Heart right ventricle (tissue), 16 donors: ENCODE results near the gene KLF18. TPM values are rescaled to one million over a fixed set of nuclear protein-coding genes. Genes with fewer than 3 reads are reported as not detected.

Experiments
- ATAC-seq, 8 donors: fragments of 200-7000 bp; cut with Tn5 transposase; one replicate each; pipeline ENCODE4 v1.9.1; 2020; ENCODE audit warnings: mild to moderate bottlenecking in 8 of 8, moderate library complexity in 8 of 8, moderate number of reproducible peaks in 1 of 8
- DNase-seq, 2 donors: peaks; one replicate each; pipeline ENCODE4 v3.0.0-alpha.2; 2020
- H3K27ac ChIP-seq, 10 donors: fragments of 200-600 bp; sonication (generic) in 2 of 10; one replicate each; pipeline versions ENCODE4 v1.5.0 to v1.8.0; 2020 to 2022; ENCODE audit warnings: mild to moderate bottlenecking in 3 of 10
- H3K27me3 ChIP-seq, 7 donors: fragments of 200-600 bp; one replicate each; pipeline ENCODE4 v1.8.0; 2021 to 2022; ENCODE audit warnings: mild to moderate bottlenecking in 2 of 7
- H3K36me3 ChIP-seq, 9 donors: fragments of 200-600 bp; sonication (generic) in 1 of 9; one replicate each; pipeline versions ENCODE4 v1.5.0 to v1.8.0; 2020 to 2022; ENCODE audit warnings: mild to moderate bottlenecking in 2 of 9
- H3K4me1 ChIP-seq, 9 donors: fragments of 200-600 bp; sonication (generic) in 1 of 9; one replicate each; pipeline versions ENCODE4 v1.5.0 to v1.8.0; 2020 to 2022; ENCODE audit warnings: mild to moderate bottlenecking in 4 of 9
- H3K4me3 ChIP-seq, 10 donors: fragments of 200-600 bp; sonication (generic) in 2 of 10; one replicate each; pipeline versions ENCODE4 v1.5.0 to v1.8.0; 2020 to 2022; ENCODE audit warnings: mild to moderate bottlenecking in 7 of 10, moderate library complexity in 2 of 10
- H3K9me3 ChIP-seq, 11 donors: fragments of 200-600 bp in 10 of 11; sonication (generic) in 2 of 11; one replicate each; pipeline versions ENCODE4 v1.5.0 to v1.8.0; 2013 to 2022; ENCODE audit warnings: mild to moderate bottlenecking in 2 of 11, control low read depth in 1 of 11, moderate library complexity in 1 of 11
- WGBS, 2 donors: extraction: QIAGEN DNeasy Blood & Tissue Kit; methylation state at CpG; one replicate each; pipeline ENCODE4 v1.1.7; 2013; ENCODE audit warnings: inconsistent platforms in 1 of 2; 5-methylcytosine and 5-hydroxymethylcytosine counted together
- intact Hi-C, 10 donors: fragments of 100-400 bp; cut with DNase I; formaldehyde crosslinking; loops; one replicate each; pipeline versions ENCODE4 v1.11.1 to v1.14.2; 2022
- polyA plus RNA-seq, 2 donors: library from polyadenylated mRNA; stranded (reverse); fragments of 200-250 nt; gene quantifications; one replicate each; pipeline ENCODE4 v1.2.3, GENCODE V29; 2013
- total RNA-seq, 10 donors: library from RNA; stranded (reverse); fragmentation: NEBNext Ultra II Directional in 3 of 10; extraction: Animal tissue kit (Norgen Biotek cat#: 25700) in 3 of 10; gene quantifications; one replicate each; pipeline versions ENCODE4 v1.2.1 to v1.2.4, GENCODE V29; 2021 to 2023
- TF ChIP-seq, protein P1 (sequence below), 9 donors: fragments of 200-600 bp; sonication (generic) in 2 of 9; IDR thresholded peaks; one replicate each; pipeline versions ENCODE4 v1.5.0 to v1.8.0; 2021 to 2022; ENCODE audit warnings: antibody characterized with exemption in 9 of 9, mild to moderate bottlenecking in 5 of 9, moderate library complexity in 1 of 9
- donor health status: Arrhythmogenic right ventricular cardiomyopathy.
- donor health status: ischemic (EF 13 %, LVEDD 7.1; RV severe dilation, severe dysfunction).
- donor health status: healthy with polysubstance abuse.
- donor health status: DM: no; HTN: yes; CAD: no.
- donor health status: DM: no; HTN: no; CAD: no.
- donor health status: ischemic (EF 25% LVEDD 6.9; RV normal size, moderate dysfunction).
- donor health status: ischemic (EF 25% LVEDD 5.7; RV mildly dilated, moderate dysfunction).
- donor health status: healthy.
- donor health status: DM: yes; HTN: yes; CAD: no.
- donor health status: Ischemic cardiomyopathy.
- donor health status: ischemic (EF 35%, LVEDD 5.7; RV mildly dilated, moderate dysfunction).
- donor health status: nonischemic (EF 11% LVEDD 7.7; RV severe dilation, severe dysfunction).
- donor health status: DM: yes; HTN: yes; CAD: no.
- donor health status: PGD.
- donor health status: ischemic (EF 29% LVEDD 5.4; RV normal size, mild dysfunction).
- donor health status: nonischemic (EF 23%, LVEDD 6.1; RV moderate dilation, normal function).

The KLF18 gene
- total and polyA plus RNA-seq, 12 donors: not detected

DNA sequence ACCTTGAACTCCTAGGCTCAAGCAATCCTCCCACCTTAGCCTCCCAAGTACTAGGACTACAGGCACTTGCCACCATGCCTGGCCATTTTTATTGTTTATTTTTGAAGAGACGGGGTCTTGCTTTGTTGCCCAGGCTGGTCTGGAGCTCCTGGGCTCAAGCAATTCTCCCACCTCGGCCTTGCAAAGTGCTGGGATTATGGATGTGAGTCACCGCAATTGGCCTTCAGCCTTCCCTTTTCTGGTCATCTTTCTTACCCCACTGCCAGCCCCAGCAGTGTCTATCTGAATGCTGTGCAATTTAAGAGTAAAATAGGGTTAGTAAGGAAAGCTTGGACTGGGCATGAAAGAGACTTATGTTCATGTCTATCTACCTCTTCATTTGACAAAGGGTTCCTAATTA lies 28.9 kb downstream of the KLF18 start:
- intact Hi-C loops: no loop called here
- 81 to 82% methylated on average over 3 of the region's 3 CpGs for WGBS, 2 donors
- Histone ChIP-seq H3K4me3 (no peak overlapping the region), H3K9me3 (no peaks in the 10 kb centered on the region), H3K27me3 (peaks cover 0 to 14% (median 3%) of the 10 kb centered on the region in 7 donors), H3K27ac (no peak overlapping the region), H3K4me1 (no peaks in the 10 kb centered on the region), H3K36me3 (no peaks in the 10 kb centered on the region)
- DNase-seq (no peak), ATAC-seq (no peak)
- TF ChIP-seq, protein P1, sequence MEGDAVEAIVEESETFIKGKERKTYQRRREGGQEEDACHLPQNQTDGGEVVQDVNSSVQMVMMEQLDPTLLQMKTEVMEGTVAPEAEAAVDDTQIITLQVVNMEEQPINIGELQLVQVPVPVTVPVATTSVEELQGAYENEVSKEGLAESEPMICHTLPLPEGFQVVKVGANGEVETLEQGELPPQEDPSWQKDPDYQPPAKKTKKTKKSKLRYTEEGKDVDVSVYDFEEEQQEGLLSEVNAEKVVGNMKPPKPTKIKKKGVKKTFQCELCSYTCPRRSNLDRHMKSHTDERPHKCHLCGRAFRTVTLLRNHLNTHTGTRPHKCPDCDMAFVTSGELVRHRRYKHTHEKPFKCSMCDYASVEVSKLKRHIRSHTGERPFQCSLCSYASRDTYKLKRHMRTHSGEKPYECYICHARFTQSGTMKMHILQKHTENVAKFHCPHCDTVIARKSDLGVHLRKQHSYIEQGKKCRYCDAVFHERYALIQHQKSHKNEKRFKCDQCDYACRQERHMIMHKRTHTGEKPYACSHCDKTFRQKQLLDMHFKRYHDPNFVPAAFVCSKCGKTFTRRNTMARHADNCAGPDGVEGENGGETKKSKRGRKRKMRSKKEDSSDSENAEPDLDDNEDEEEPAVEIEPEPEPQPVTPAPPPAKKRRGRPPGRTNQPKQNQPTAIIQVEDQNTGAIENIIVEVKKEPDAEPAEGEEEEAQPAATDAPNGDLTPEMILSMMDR (IDR thresholded peaks at IDR 0.05): no peak

DNA sequence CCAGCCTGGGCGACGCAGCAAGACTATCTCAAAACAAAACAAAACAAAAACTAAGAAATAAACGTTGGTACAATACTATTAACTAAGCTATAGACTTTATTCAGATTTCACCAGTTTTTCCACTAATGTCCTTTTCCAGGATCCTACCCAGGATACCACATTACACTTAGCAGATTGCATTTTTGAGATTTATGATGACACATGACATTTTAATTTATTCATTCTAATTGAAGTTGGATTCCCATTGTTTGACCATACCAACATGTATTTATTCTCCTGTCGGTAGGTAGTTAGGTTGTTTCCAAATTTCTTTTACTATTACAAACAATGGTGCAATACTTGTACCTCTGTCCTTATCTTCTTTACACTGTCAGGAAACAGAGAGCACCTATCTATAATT lies 29.6 kb downstream of the KLF18 start:
- DNase-seq (no peak), ATAC-seq (no peak)
- intact Hi-C loops: no loop called here
- no peak overlapping the region for H3K27ac ChIP-seq
- H3K9me3 ChIP-seq: no peaks in the 10 kb centered on the region
- no peaks in the 10 kb centered on the region for H3K36me3 ChIP-seq
- H3K4me3 ChIP-seq: no peak overlapping the region
- WGBS, 2 donors: 85 to 92% methylated on average over 4 of the region's 4 CpGs
- TF ChIP-seq, protein P1 (IDR thresholded peaks at IDR 0.05): no peak
- H3K4me1 ChIP-seq: no peaks in the 10 kb centered on the region
- H3K27me3 ChIP-seq: peaks cover 0 to 17% (median 3%) of the 10 kb centered on the region in 7 donors

DNA sequence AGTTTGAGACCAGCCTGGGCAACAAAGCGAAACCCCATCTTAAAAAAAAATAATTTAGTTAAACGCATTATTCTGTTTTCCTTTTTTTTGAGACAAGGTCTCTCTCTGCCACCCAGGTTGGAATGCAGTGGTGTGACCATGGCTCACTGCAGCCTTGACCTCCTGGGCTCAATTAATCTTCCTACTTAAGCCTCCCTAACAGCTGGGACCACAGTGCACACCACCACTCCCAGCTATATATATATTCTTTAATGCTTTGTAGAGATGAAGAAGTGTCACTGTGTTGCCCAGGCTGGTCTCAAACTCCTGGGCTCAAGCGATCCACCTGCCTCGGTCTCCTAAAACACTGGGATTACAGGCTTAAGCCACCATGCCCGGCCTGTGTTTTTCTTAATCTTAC lies 30.5 kb downstream of the KLF18 start:
- intact Hi-C loops: no loop called here
- Histone ChIP-seq H3K4me1 (no peaks in the 10 kb centered on the region), H3K4me3 (no peak overlapping the region), H3K27ac (no peak overlapping the region), H3K36me3 (no peaks in the 10 kb centered on the region), H3K9me3 (no peaks in the 10 kb centered on the region), H3K27me3 (peaks cover 0 to 27% (median 7%) of the 10 kb centered on the region in 7 donors)
- no peak for ATAC-seq
- WGBS, 2 donors: 94% methylated on average over 5 of the region's 5 CpGs
- TF ChIP-seq, protein P1 (IDR thresholded peaks at IDR 0.05): no peak
- DNase-seq: no peak

DNA sequence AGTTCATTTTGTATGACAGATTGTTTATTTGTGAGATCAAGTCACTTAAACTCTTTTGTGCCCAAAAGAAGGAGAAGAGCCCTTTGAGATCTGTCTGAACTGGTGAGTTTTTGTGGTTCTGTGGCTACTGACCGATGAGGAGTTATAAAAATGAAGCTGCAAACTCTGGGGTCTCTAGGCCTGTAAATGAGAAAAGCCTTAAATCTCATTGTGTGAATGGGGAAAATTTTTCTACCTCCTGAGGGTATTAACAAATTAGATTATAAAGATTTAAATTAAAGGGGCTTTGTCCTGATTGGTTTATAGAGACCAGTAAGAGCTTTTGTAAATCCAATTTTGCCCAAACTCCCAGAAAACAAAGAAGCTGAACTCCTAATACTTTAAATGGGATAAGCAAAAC lies 32.5 kb downstream of the KLF18 start:
- TF ChIP-seq, protein P1 (IDR thresholded peaks at IDR 0.05): no peak
- DNase-seq: no peak
- no peaks in the 10 kb centered on the region for H3K36me3 ChIP-seq
- intact Hi-C loops: no loop called here
- no peaks in the 10 kb centered on the region for H3K4me1 ChIP-seq
- ATAC-seq: no peak
- H3K27ac ChIP-seq: no peak overlapping the region
- H3K9me3 ChIP-seq: no peaks in the 10 kb centered on the region
- H3K4me3 ChIP-seq: no peak overlapping the region
- H3K27me3 ChIP-seq: peaks cover 0 to 40% (median 8%) of the 10 kb centered on the region in 7 donors
- WGBS, 2 donors: 94 to 97% methylated on average over 1 of the region's 1 CpG
